SJSA1 (cell line): ENCODE results near the gene TCF7. TPM values are rescaled to one million over a fixed set of nuclear protein-coding genes. Genes with fewer than 3 reads are reported as not detected.

Experiments
- DNase-seq, 2 experiments: peaks; one replicate each; pipeline ENCODE4 v3.0.0-alpha.2; 2015 to 2020; ENCODE audit warnings: low spot score in 2 of 2, low read depth in 1 of 2
- H3K27ac ChIP-seq: fragments of 250-450 bp; sonication (Bioruptor Pico); 2 replicates; pipeline ENCODE4 v1.5.1; 2020; ENCODE audit warnings: mild to moderate bottlenecking, moderate library complexity
- H3K27me3 ChIP-seq: fragments of 250-450 bp; sonication (Bioruptor Pico); replicated peaks from 2 replicates; pipeline ENCODE4 v1.5.1; 2020; ENCODE audit warnings: mild to moderate bottlenecking, moderate library complexity
- H3K36me3 ChIP-seq: fragments of 250-450 bp; sonication (Bioruptor Pico); 2 replicates; pipeline ENCODE4 v1.5.1; 2020; ENCODE audit warnings: mild to moderate bottlenecking
- H3K4me1 ChIP-seq: fragments of 250-450 bp; sonication (Bioruptor Pico); replicated peaks from 2 replicates; pipeline ENCODE4 v1.6.1; 2021; ENCODE audit warnings: mild to moderate bottlenecking
- H3K4me3 ChIP-seq: fragments of 250-450 bp; sonication (Bioruptor Pico); 2 replicates; pipeline ENCODE4 v1.5.1; 2020; ENCODE audit warnings: mild to moderate bottlenecking
- H3K9me3 ChIP-seq: fragments of 250-450 bp; sonication (Bioruptor Pico); replicated peaks from 2 replicates; pipeline ENCODE4 v1.5.1; 2020; ENCODE audit warnings: mild to moderate bottlenecking
- total RNA-seq: library from RNA; depleted of rRNA; stranded (reverse); fragments of >200 nt; shearing (Covaris generic); gene quantifications from 2 replicates; pipeline ENCODE4 v1.2.3, GENCODE V29; 2014

The TCF7 gene
- total RNA-seq, 1 experiment from 2014 or later = 33.5 TPM

DNA sequence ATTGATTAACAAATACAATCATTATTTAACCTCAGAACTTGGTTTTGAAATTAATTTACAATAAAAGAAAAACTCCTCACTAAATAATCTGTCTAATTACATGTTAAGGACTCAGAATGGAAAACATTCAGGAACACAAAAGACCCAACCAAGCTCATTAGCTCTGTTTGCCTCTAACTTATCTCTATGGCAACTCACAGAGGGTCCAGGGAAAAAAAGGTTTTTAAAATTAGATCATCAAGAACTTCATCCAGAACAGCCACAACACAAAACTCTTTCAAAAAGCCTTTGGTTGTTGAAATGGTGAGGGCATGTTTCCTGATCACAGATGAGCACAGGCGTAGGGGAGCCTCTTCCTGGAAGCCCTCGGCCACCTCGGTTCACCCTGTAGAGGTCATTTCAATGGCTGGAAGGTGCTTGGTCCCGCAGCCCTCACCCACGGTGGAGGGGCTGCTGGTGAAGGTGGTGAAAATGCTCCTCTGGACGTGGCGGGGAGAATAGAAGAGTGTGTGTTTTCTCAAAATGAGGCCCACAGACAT is 17.2 kb upstream of the TCF7 start:
- Histone ChIP-seq H3K4me1 (peaks cover 32% of the 10 kb centered on the region), H3K4me3 (no peak overlapping the region), H3K27me3 (no peaks in the 10 kb centered on the region), H3K36me3 (no peaks in the 10 kb centered on the region), H3K9me3 (no peaks in the 10 kb centered on the region), H3K27ac (no peak overlapping the region)
- no peak for DNase-seq

DNA sequence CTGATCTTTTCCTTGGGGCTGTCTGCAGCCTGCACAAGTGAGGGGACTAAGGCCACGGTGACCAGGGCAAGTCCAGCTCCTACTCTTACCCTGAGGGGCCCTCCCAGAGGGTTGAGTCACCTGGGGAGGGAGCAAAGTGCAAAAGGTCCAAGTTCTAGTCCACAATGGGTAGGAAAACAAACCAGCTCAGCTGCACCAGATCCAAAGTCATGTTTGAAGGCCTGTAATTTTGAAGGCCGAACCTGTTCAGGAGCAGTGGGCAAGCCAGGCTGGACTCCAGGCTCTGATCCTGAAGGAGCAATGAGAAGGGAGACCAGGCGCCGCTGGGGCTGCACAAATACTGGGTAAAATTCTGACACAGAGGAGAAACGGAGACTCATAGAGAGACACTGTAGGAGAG is 15.8 kb upstream of the TCF7 start:
- no peak for DNase-seq
- H3K9me3 ChIP-seq = no peaks in the 10 kb centered on the region
- H3K27ac ChIP-seq = no peak overlapping the region
- H3K36me3 ChIP-seq = no peaks in the 10 kb centered on the region
- H3K27me3 ChIP-seq = no peaks in the 10 kb centered on the region
- H3K4me1 ChIP-seq = peaks cover 40% of the 10 kb centered on the region
- H3K4me3 ChIP-seq = no peak overlapping the region

DNA sequence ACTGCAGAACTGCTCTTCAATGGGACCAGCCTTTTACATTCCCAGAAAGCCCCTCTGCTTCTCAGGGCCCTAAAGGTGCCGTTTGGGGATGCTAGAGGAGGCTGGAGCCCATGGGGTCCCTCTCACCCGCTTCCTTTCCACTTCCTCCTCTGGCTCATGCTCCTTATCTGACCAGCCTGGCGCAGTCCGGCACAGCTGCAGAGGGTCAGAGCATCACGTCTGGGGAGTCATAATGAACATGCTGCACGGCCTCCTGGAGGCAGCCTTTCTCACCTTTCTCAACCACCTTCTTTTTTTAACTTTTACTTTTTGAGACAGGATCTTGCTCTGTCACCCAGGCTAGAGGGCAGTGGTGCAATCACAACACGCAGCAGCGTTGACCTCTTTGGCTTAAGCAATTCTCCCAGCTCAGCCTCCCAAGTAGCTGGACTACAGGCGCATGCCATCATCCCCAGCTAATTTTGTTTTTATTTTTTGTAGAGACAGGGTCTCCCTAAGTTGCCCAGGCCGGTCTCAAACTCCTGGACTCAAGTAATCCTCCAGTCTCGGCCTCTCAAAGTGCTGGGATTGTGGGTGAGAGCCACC is 15.1 kb upstream of the TCF7 start:
- no peak overlapping the region for H3K4me3 ChIP-seq
- H3K27me3 ChIP-seq = no peaks in the 10 kb centered on the region
- H3K9me3 ChIP-seq = no peaks in the 10 kb centered on the region
- peak overlapping the region; percentile 77 for H3K27ac ChIP-seq
- DNase-seq = no peak
- H3K36me3 ChIP-seq = no peaks in the 10 kb centered on the region
- peaks cover 40% of the 10 kb centered on the region for H3K4me1 ChIP-seq

GRCh38 chr5:134099939-134100282 is 14.6 kb upstream of the TCF7 start:
- Histone ChIP-seq H3K4me1 (peaks cover 40% of the 10 kb centered on the region), H3K4me3 (no peak overlapping the region), H3K36me3 (no peaks in the 10 kb centered on the region), H3K27ac (peak overlapping the region; percentile 77), H3K9me3 (no peaks in the 10 kb centered on the region; the same call in 1 of the 2 replicates), H3K27me3 (no peaks in the 10 kb centered on the region)
- DNase-seq = no peak

- Histone ChIP-seq H3K27me3 (no peaks in the 10 kb centered on the region), H3K9me3 (no peaks in the 10 kb centered on the region; the same call in 1 of the 2 replicates), H3K36me3 (no peaks in the 10 kb centered on the region), H3K4me1 (peaks cover 40% of the 10 kb centered on the region), H3K4me3 (no peak overlapping the region), H3K27ac (peak overlapping the region; percentile 77)
- peak; percentile 87 to 91 for DNase-seq
These were observed 14.0 kb upstream of the TCF7 start for GRCh38 chr5:134100283-134101091.

- H3K9me3 ChIP-seq = no peaks in the 10 kb centered on the region; the same call in 1 of the 2 replicates
- DNase-seq = peak; percentile 80
- H3K36me3 ChIP-seq = no peaks in the 10 kb centered on the region
- peak overlapping the region; percentile 77 for H3K27ac ChIP-seq
- peaks cover 40% of the 10 kb centered on the region for H3K4me1 ChIP-seq
- H3K27me3 ChIP-seq = no peaks in the 10 kb centered on the region
- no peak overlapping the region for H3K4me3 ChIP-seq
These were observed 12.6 kb upstream of the TCF7 start for GRCh38 chr5:134101686-134102439.

DNA sequence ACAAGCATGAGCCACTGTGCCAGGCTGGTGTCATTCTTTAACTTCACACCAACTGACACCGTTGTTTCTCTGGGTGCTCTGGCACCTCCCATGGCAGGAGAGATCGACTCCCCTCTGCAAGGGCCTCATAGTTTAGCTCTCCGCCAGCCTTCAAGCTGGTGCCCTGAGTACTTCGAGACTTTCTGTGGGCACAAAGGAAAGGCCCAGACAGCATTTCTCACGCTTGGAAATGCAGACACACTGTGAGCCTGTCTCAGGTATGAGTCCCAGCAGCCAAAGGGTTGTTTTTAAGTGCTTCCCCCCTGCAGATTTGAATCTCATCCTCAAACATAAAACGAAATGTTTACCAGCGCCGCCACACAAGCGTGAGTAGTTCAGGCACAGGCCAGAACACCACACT is 11.1 kb upstream of the TCF7 start:
- H3K27ac ChIP-seq = no peak overlapping the region
- no peaks in the 10 kb centered on the region for H3K27me3 ChIP-seq
- no peak overlapping the region for H3K4me3 ChIP-seq
- DNase-seq = no peak
- H3K36me3 ChIP-seq = no peaks in the 10 kb centered on the region
- no peaks in the 10 kb centered on the region; the same call in 1 of the 2 replicates for H3K9me3 ChIP-seq
- peaks cover 40% of the 10 kb centered on the region for H3K4me1 ChIP-seq

DNA sequence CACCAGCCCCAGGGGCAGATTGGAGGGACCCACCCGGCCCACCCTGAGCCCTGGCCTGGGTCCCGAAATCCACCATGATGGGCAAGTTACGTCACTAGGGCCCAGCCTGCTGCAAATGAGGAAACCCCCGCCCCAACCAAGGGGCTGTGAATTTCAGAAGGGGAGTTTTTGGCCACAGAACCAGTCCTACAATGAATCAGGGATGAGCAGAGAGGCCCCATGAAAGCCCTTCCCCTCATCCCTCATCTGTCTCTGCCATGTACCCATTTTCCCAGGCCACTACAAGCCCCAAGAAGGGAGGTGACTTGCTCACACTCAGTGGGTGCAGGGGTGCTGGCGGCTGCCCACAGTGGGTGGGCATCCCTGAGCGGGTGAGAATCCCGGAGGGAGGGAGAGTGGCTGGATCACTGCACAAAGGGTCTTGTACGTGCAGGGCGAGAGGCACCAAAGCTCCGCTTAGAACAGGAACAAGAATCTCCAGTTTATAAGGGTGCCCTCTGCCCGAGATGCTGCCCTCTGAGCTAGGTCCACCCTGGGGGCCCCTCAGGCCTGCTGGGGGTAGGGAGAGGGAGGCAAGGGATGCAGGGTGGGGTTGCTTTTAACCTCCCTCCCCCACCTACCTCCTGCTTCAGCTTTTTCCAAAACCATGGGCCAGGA is 10.4 kb upstream of the TCF7 start:
- no peak overlapping the region for H3K4me3 ChIP-seq
- no peak for DNase-seq
- H3K9me3 ChIP-seq = no peaks in the 10 kb centered on the region; the same call in 1 of the 2 replicates
- no peak overlapping the region for H3K27ac ChIP-seq
- H3K4me1 ChIP-seq = peaks cover 37% of the 10 kb centered on the region
- no peaks in the 10 kb centered on the region for H3K36me3 ChIP-seq
- no peaks in the 10 kb centered on the region for H3K27me3 ChIP-seq

DNA sequence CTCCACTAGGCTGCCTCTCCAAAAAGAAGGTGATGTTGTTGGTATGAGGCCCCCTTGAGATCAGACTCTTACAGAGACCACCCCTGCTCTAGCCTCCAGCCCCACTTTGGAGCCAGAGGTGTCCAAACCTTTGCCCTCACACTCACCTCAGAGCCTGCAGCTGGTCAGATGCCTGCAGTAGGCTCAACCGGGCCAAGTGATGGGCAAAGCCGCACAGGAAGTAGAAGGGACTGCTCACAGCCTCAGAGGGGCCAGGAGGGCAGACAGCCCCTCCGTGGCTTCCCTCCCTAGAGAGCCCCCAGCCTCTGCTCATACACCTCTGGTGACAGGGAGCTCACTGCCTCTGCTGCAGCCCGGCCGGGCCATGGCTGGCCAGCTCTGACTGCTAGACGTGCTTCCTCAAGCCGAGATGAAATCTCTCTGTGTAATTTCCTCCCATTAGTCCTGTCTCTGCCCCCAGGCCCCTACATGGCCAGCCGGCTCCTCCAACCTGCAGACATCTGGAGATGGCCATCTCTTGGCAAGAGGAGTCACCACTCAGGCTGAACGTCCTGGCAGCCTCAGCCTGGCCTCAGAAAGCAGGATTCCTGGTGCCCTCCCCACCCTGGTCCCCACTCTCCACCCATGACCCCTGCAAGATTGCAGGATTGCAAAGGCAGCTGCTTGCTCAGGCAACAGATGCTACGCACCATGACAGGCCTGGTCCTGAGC is 7.3 kb upstream of the TCF7 start:
- peaks cover 22% of the 10 kb centered on the region for H3K4me1 ChIP-seq
- no peak overlapping the region for H3K4me3 ChIP-seq
- no peaks in the 10 kb centered on the region for H3K36me3 ChIP-seq
- no peaks in the 10 kb centered on the region for H3K27me3 ChIP-seq
- no peak overlapping the region for H3K27ac ChIP-seq
- no peaks in the 10 kb centered on the region; the same call in 1 of the 2 replicates for H3K9me3 ChIP-seq
- DNase-seq = no peak

GRCh38 chr5:134107779-134108178 is 6.7 kb upstream of the TCF7 start:
- no peaks in the 10 kb centered on the region for H3K27me3 ChIP-seq
- H3K27ac ChIP-seq = no peak overlapping the region
- peaks cover 27% of the 10 kb centered on the region for H3K4me1 ChIP-seq
- DNase-seq = no peak
- H3K36me3 ChIP-seq = no peaks in the 10 kb centered on the region
- H3K9me3 ChIP-seq = no peaks in the 10 kb centered on the region; the same call in 1 of the 2 replicates
- H3K4me3 ChIP-seq = no peak overlapping the region

GRCh38 chr5:134110382-134110781 is 4.1 kb upstream of the TCF7 start:
- H3K27ac ChIP-seq = no peak overlapping the region

DNA sequence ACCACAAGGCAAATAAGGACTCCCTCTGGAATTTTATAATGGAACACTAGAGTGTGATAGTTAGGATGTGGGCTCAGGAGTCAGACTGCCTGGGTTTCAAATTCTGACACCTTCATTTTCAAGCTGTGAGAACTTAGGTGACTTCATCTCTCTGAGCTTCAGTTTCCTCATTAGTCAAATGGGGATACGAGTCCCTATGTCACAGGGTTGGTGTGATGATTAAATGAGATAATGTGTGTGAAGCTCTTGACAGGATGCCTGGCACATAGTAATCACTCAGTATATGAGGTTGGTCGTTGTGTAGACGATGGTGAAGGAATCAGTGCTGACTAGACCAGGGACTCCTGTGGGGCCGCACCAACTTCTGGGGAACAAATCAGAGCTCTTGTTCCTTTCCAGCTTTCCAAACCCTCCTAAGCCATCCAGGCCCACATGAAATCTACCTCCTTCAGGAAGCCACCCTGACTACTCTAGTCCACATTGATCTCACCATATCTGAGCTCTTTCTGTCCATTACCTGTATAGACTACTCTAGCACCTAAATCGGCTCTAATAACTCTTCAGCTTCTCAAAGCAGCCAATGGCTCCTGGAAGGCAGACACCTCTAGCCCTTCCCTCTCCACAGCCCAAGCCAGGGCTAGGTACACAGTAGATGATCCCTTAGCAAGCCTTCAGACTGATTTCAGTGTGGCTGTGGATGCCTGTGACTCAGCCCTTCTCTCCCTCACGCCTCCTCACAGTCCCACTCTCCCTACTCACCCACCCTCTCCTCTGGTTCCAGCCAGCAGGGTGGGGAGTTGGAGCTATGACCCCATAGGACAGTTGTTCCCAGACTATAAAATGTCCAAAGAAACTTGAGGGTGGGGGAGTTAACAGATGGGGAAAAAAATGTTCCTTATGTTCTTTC is 2.5 kb upstream of the TCF7 start:
- Histone ChIP-seq H3K27ac (peak overlapping the region; percentile 27), H3K4me1 (peaks cover 48% of the 10 kb centered on the region)
- peak in 1 of 2 experiments; percentile 59 for DNase-seq

More at GRCh38 chr5:134110382-134110781, 4.1 kb upstream of the TCF7 start:
- peaks cover 34% of the 10 kb centered on the region for H3K4me1 ChIP-seq
- H3K4me3 ChIP-seq = no peak overlapping the region
- peaks cover 2% of the 10 kb centered on the region; the same call in 1 of the 2 replicates for H3K36me3 ChIP-seq
- no peaks in the 10 kb centered on the region for H3K9me3 ChIP-seq
- DNase-seq = no peak
- no peaks in the 10 kb centered on the region for H3K27me3 ChIP-seq

More for the DNA sequence above, 2.5 kb upstream of the TCF7 start:
- H3K27me3 ChIP-seq = no peaks in the 10 kb centered on the region
- peaks cover 18% of the 10 kb centered on the region for H3K36me3 ChIP-seq
- H3K4me3 ChIP-seq = no peak overlapping the region
- no peaks in the 10 kb centered on the region for H3K9me3 ChIP-seq
